OCI-M2 (cell line): ENCODE data around the gene ACTRT3.
"Not testable (repeated sequence)": the region's sequence is repeated elsewhere in the genome, so short reads cannot be mapped to it uniquely, and the experiment has no call there.

ENCODE experiments used
- DNase-seq: peaks from one replicate; lab custom pipeline; 2025; ENCODE audit not compliant: unreplicated experiment; lab: John Stamatoyannopoulos, UW

ACTRT3 gene

GRCh38 chr3:169772897-169773816, 3.8 kb upstream of the ACTRT3 start, which contains the start of gene MYNN:
TSS of gene MYNN (plus strand) at chr3:169773396. CDS start at chr3:169774296, 900 bp downstream.
- DNase-seq, result peak; percentile 33

- peak; percentile 32 for DNase-seq
These were observed 3.0 kb upstream of the ACTRT3 start for GRCh38 chr3:169772305-169772896.

GRCh38 chr3:169771497-169772304, 2.3 kb upstream of the ACTRT3 start:
- DNase-seq, result peak; percentile 81

GRCh38 chr3:169764882-169765612, 4.3 kb downstream of the ACTRT3 start, which contains the start of gene TERC:
TSS of gene TERC (minus strand) at chr3:169765060.
- DNase-seq, result no peak

GRCh38 chr3:169764312-169764881, 5.0 kb downstream of the ACTRT3 start:
- DNase-seq, result no peak

GRCh38 chr3:169760479-169760878, 8.9 kb downstream of the ACTRT3 start:
- DNase-seq, result no peak

- no peak for DNase-seq
These were observed 10.1 kb downstream of the ACTRT3 start for GRCh38 chr3:169759256-169759655.

GRCh38 chr3:169758359-169758994, 10.9 kb downstream of the ACTRT3 start:
- no peak for DNase-seq

- no peak for DNase-seq
These were observed 13.9 kb downstream of the ACTRT3 start for GRCh38 chr3:169755488-169755887.

GRCh38 chr3:169754711-169755110, 14.7 kb downstream of the ACTRT3 start:
- DNase-seq, result no peak

- DNase-seq, result no peak
These were observed 17.5 kb downstream of the ACTRT3 start for GRCh38 chr3:169751875-169752274.

- DNase-seq, result no peak
These were observed 18.7 kb downstream of the ACTRT3 start for GRCh38 chr3:169750665-169751064.

- DNase-seq, result no peak
These were observed 20.7 kb downstream of the ACTRT3 start for GRCh38 chr3:169748670-169749069.

GRCh38 chr3:169746924-169747323, 22.4 kb downstream of the ACTRT3 start:
- no peak for DNase-seq

GRCh38 chr3:169744366-169745054, 24.9 kb downstream of the ACTRT3 start:
- DNase-seq, result no peak

- DNase-seq, result no peak
These were observed 30.3 kb downstream of the ACTRT3 start for GRCh38 chr3:169739067-169739466.

GRCh38 chr3:169731857-169732256, 37.5 kb downstream of the ACTRT3 start:
- DNase-seq, result not testable (repeated sequence)

- no peak for DNase-seq
These were observed 46.6 kb downstream of the ACTRT3 start for GRCh38 chr3:169722724-169723123.

- DNase-seq, result not testable (repeated sequence)
These were observed 50.9 kb downstream of the ACTRT3 start for GRCh38 chr3:169718415-169718814.
